OCI-LY7 (cell line): ENCODE data around the gene GPATCH2.
A peak's percentile ranks its signal among the peaks of the same experiment; 100 is the strongest.

Experiments
- EZH2phosphoT487 ChIP-seq: fragments of 200-600 bp; sonication (generic); IDR thresholded peaks from 2 replicates; pipeline ENCODE4 v1.6.1; 2018; ENCODE audit warnings: low read depth, borderline replicate concordance, mild to moderate bottlenecking, mixed run types, antibody characterized with exemption, low read length, moderate library complexity, mixed read lengths
- TF ChIP-seq, protein P1 (sequence below): fragments of 200-600 bp; sonication (generic); conservative IDR thresholded peaks from 2 replicates; pipeline ENCODE4 v1.5.1; 2014; ENCODE audit warnings: mild to moderate bottlenecking, antibody characterized with exemption, low read length, moderate library complexity, mixed read lengths

GRCh38 chr1:217431395-217431794 lies 199.5 kb downstream of the GPATCH2 start:
- TF ChIP-seq, protein P1, sequence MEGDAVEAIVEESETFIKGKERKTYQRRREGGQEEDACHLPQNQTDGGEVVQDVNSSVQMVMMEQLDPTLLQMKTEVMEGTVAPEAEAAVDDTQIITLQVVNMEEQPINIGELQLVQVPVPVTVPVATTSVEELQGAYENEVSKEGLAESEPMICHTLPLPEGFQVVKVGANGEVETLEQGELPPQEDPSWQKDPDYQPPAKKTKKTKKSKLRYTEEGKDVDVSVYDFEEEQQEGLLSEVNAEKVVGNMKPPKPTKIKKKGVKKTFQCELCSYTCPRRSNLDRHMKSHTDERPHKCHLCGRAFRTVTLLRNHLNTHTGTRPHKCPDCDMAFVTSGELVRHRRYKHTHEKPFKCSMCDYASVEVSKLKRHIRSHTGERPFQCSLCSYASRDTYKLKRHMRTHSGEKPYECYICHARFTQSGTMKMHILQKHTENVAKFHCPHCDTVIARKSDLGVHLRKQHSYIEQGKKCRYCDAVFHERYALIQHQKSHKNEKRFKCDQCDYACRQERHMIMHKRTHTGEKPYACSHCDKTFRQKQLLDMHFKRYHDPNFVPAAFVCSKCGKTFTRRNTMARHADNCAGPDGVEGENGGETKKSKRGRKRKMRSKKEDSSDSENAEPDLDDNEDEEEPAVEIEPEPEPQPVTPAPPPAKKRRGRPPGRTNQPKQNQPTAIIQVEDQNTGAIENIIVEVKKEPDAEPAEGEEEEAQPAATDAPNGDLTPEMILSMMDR = peak; percentile 47
- no peak for TF ChIP-seq EZH2phosphoT487
